ENCODE results near the gene LIPC. TPM values are rescaled to one million over a fixed set of nuclear protein-coding genes. Genes with fewer than 3 reads are reported as not detected.

Gene LIPC
- total RNA-seq, 2 experiments from 2014 or later: 0.61 to 1.2 TPM

DNA sequence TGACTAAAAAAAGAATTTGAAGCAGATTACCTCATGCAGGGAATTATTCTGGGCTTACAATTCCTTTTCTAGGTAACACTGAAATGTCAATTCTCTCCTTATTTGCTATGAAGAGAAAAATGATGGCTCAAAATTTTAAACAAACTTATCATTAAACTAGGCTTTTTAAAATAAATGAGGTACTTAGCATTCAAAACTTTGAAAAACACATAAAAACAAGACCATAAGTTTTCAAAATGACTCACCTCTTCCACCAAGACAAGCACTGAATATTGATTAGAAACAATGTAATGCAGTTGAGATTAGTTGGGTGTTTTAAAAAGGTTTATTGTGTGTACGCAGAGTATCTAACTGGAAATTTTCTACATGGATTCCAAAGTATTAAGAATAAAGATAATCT is 163.1 kb downstream of the LIPC start:
- H3K27ac ChIP-seq (ENCODE audit: low read depth in 1 of 2, low read length in 2 of 2): no peak overlapping the region
- peaks cover 55% of the 10 kb centered on the region for H3K36me3 Mint-ChIP-seq (ENCODE audit: low read depth)
- H3K9me3 ChIP-seq (ENCODE audit: control insufficient read depth in 1 of 2, insufficient read depth in 1 of 2, low read length in 2 of 2): no peaks in the 10 kb centered on the region
- intact Hi-C loops (cut with DNase I, micrococcal nuclease): no loop called here
- TF ChIP-seq, protein P1, sequence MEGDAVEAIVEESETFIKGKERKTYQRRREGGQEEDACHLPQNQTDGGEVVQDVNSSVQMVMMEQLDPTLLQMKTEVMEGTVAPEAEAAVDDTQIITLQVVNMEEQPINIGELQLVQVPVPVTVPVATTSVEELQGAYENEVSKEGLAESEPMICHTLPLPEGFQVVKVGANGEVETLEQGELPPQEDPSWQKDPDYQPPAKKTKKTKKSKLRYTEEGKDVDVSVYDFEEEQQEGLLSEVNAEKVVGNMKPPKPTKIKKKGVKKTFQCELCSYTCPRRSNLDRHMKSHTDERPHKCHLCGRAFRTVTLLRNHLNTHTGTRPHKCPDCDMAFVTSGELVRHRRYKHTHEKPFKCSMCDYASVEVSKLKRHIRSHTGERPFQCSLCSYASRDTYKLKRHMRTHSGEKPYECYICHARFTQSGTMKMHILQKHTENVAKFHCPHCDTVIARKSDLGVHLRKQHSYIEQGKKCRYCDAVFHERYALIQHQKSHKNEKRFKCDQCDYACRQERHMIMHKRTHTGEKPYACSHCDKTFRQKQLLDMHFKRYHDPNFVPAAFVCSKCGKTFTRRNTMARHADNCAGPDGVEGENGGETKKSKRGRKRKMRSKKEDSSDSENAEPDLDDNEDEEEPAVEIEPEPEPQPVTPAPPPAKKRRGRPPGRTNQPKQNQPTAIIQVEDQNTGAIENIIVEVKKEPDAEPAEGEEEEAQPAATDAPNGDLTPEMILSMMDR (IDR thresholded peaks at IDR 0.05): no peak
- DNase-seq (no peak), ATAC-seq (ENCODE audit: poor library complexity) (no peak)
- no peak overlapping the region for H3K4me3 ChIP-seq (ENCODE audit: low read length)
- CTCF ChIA-PET: no interaction called here
- no peaks in the 10 kb centered on the region for H3K27me3 ChIP-seq (ENCODE audit: control insufficient read depth in 1 of 2, insufficient read depth in 2 of 2, low read length in 2 of 2)
- no peak overlapping the region for H3K27ac Mint-ChIP-seq
- H3K4me3 Mint-ChIP-seq: no peak overlapping the region
- no peaks in the 10 kb centered on the region for H3K27me3 Mint-ChIP-seq
- H3K4me1 ChIP-seq (ENCODE audit: insufficient read depth, low read length): no peaks in the 10 kb centered on the region
- H3K4me1 Mint-ChIP-seq (ENCODE audit: low read depth): peaks cover 4% of the 10 kb centered on the region
- POLR2A ChIA-PET: no interaction called here
- H3K36me3 ChIP-seq (ENCODE audit: insufficient read depth, low read length): peaks cover 24% of the 10 kb centered on the region
- H3K9me3 Mint-ChIP-seq: no peaks in the 10 kb centered on the region

DNA sequence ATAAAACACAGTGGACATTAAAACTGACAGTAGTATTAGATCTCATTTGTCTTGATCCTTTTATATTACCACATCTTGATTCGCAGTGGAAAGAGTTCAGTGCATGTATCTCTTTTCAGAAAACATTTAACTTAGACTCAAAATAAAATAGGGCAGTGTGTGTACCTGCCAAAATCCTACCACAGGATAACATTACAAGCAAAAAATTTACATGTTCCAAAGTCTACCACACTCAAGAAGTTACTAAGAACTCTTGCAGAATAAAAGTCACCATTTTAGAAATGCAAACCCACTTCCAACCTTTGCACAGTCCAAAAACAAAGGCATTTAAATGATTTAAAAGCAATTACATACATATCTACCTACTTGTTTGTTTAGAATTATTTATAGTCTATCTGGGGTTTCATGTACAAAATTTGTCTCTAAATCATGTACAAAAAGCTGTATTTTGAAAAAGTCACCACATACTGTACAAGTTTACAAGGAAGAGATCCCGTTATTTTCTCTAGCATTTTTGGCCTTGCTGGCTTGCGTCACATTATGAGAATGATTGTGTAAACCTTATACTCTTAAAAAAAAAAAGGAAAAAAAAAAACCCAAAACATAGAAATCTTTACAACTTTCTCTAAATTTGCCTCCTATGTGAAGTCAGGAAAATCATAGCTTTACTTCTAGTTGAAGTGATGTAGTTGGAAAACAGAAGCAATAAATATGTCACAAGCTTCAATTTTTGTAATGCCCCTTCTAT is 163.9 kb downstream of the LIPC start:
- Histone ChIP-seq H3K4me3 (ENCODE audit: low read length) (no peak overlapping the region), H3K9me3 (ENCODE audit: control insufficient read depth in 1 of 2, insufficient read depth in 1 of 2, low read length in 2 of 2) (no peaks in the 10 kb centered on the region), H3K4me1 (ENCODE audit: insufficient read depth, low read length) (no peaks in the 10 kb centered on the region), H3K27me3 (ENCODE audit: control insufficient read depth in 1 of 2, insufficient read depth in 2 of 2, low read length in 2 of 2) (no peaks in the 10 kb centered on the region), H3K27ac (ENCODE audit: low read depth in 1 of 2, low read length in 2 of 2) (no peak overlapping the region), H3K36me3 (ENCODE audit: insufficient read depth, low read length) (peaks cover 24% of the 10 kb centered on the region)
- H3K27ac Mint-ChIP-seq: no peak overlapping the region
- ChIA-PET CTCF (no interaction called here), POLR2A (no interaction called here)
- ATAC-seq (ENCODE audit: poor library complexity) (no peak), DNase-seq (no peak)
- intact Hi-C loops (cut with DNase I, micrococcal nuclease): no loop called here
- H3K27me3 Mint-ChIP-seq: no peaks in the 10 kb centered on the region
- peaks cover 59% of the 10 kb centered on the region for H3K36me3 Mint-ChIP-seq (ENCODE audit: low read depth)
- no peak overlapping the region for H3K4me3 Mint-ChIP-seq
- TF ChIP-seq, protein P1 (IDR thresholded peaks at IDR 0.05): no peak
- H3K9me3 Mint-ChIP-seq: no peaks in the 10 kb centered on the region
- H3K4me1 Mint-ChIP-seq (ENCODE audit: low read depth): peaks cover 4% of the 10 kb centered on the region

DNA sequence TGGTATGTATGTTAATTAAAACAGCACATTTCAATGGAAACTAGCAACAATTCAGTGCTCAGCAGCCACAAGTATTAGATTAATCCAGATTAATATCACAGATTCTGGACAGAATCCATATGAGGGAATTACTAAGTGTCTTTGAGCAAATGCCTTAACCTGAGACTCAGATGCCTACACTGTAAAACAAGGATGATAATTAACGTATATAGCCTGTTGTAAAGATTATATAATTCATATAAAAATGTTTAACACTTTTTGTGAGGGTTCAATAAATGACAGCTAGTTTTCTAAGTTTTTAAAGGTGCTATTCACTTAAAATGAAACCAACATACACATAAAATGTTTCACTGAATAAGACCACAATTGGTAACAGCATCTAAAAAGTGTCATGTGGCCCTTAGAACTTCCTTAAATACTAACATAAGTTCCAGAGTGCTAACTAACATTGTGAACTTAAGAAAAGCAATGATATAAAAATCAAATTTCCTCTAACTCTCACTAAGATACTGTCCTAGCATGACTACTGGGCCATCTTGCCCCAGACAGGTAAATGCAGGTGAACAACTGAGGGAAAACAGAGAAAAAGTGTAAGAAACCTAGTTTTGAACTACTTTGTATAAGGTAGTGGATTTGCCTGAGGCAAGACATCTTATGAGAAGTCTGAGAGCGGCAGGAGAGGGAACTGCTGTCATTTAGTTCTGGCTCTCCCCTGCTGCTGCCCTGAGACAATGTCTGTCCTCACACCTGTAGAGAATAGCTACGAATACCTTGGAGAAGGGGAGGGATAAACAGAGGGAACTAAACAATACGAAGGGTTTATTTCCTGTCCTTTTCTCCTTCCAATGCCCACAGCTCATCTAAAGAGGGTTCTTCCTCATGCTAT is 166.4 kb downstream of the LIPC start:
- intact Hi-C loops (cut with DNase I, micrococcal nuclease): no loop called here
- Histone ChIP-seq H3K4me1 (ENCODE audit: insufficient read depth, low read length) (no peaks in the 10 kb centered on the region), H3K9me3 (ENCODE audit: control insufficient read depth in 1 of 2, insufficient read depth in 1 of 2, low read length in 2 of 2) (no peaks in the 10 kb centered on the region), H3K4me3 (ENCODE audit: low read length) (no peak overlapping the region), H3K27ac (ENCODE audit: low read depth in 1 of 2, low read length in 2 of 2) (no peak overlapping the region), H3K36me3 (ENCODE audit: insufficient read depth, low read length) (peaks cover 29% of the 10 kb centered on the region), H3K27me3 (ENCODE audit: control insufficient read depth in 1 of 2, insufficient read depth in 2 of 2, low read length in 2 of 2) (no peaks in the 10 kb centered on the region)
- Mint-ChIP-seq H3K27ac (peak overlapping the region; percentile 16), H3K36me3 (ENCODE audit: low read depth) (peaks cover 72% of the 10 kb centered on the region), H3K4me1 (ENCODE audit: low read depth) (no peaks in the 10 kb centered on the region), H3K9me3 (no peaks in the 10 kb centered on the region), H3K4me3 (no peak overlapping the region), H3K27me3 (no peaks in the 10 kb centered on the region)
- TF ChIP-seq, protein P1 (IDR thresholded peaks at IDR 0.05): no peak
- DNase-seq (peak in 1 of 14 experiments; percentile 27), ATAC-seq (ENCODE audit: poor library complexity) (no peak)
- POLR2A ChIA-PET: no interaction called here
- CTCF ChIA-PET: interaction anchor here (1.0 kb wide), 1 partner anchor 14 kb away, joined by 3 read pairs; no protein-coding TSS in a partner anchor
